LoVo (cell line): Measurements from ENCODE around the gene ZNF397.

Experiments
- DNase-seq: peaks from one replicate; pipeline ENCODE4 v3.0.0-alpha.2; 2016; ENCODE audit warnings: low spot score

Gene ZNF397

DNA sequence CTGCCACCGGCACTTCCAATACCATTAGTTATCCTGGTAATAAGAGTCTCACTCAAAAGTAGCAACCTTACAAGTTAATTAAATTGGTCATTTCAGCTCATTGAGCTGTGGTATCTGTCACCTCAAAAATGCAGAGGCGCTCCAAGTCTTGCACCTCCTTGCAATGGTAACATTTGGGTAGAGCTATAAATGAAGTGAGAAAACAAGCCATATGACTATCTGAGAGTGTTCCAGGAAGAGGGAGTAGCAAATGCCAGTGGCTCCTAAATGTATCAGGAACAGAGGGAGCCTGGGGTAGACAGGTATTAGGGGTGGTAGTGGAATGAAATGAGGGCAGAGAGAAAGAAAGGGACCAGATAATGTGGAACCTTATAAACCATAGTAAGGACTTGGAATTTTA lies 55.2 kb downstream of the ZNF397 start:
- no peak for DNase-seq

- no peak for DNase-seq
Observed at GRCh38 chr18:35303610-35304009, 62.8 kb downstream of the ZNF397 start.

DNA sequence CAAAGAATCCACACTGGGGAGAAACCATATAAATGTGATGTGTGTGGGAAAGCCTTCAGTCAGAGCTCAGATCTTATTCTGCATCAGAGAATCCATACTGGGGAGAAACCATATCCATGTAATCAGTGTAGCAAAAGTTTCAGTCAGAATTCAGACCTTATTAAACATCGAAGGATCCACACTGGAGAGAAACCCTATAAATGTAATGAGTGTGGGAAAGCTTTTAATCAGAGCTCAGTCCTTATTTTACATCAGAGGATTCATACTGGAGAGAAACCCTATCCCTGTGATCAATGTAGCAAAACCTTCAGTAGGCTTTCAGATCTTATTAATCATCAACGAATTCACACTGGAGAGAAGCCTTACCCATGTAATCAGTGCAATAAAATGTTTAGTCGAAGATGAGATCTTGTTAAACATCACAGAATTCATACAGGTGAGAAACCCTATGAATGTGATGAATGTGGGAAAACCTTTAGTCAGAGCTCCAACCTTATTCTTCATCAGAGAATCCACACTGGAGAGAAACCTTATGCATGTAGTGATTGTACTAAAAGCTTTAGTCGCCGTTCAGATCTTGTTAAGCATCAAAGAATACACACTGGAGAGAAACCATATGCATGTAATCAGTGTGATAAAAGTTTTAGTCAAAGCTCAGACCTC lies 65.9 kb downstream of the ZNF397 start:
- no peak for DNase-seq
